ENCODE measurements around the gene TREX2.

DNA sequence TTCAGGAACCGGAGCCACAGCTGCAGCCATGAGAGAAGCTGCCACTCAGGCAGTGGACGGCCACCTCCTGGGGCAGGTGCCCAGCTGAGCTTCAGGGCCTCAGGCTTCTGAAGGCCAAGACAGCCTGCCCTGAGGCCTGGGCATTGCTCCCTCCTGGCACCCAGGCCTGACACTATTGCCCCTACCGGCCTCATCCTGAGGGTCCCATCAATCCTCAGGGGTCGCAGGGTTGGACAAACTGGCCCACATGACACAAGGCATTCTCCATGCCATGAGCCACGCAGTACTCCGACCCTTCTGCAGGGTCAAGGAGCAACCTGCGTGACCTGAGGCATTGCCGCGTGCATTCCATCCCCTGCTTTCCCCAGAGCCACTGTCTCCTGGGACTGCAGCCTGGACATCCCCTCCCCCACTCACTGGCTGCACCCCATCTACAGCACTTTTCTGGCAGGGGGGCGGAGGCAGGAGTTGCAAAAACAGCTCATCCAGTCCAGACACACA, 37.6 kb downstream of the TREX2 start:
- TF ChIP-seq, protein P1, sequence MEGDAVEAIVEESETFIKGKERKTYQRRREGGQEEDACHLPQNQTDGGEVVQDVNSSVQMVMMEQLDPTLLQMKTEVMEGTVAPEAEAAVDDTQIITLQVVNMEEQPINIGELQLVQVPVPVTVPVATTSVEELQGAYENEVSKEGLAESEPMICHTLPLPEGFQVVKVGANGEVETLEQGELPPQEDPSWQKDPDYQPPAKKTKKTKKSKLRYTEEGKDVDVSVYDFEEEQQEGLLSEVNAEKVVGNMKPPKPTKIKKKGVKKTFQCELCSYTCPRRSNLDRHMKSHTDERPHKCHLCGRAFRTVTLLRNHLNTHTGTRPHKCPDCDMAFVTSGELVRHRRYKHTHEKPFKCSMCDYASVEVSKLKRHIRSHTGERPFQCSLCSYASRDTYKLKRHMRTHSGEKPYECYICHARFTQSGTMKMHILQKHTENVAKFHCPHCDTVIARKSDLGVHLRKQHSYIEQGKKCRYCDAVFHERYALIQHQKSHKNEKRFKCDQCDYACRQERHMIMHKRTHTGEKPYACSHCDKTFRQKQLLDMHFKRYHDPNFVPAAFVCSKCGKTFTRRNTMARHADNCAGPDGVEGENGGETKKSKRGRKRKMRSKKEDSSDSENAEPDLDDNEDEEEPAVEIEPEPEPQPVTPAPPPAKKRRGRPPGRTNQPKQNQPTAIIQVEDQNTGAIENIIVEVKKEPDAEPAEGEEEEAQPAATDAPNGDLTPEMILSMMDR (IDR thresholded peaks at IDR 0.05) = no peak
- TF ChIP-seq ZFX (IDR thresholded peaks at IDR 0.05; ENCODE audit: borderline replicate concordance) = no peak
